Measurements from ENCODE around the gene ARMH1. TPM values are rescaled to one million over a fixed set of nuclear protein-coding genes. Genes with fewer than 3 reads are reported as not detected.

ARMH1 gene
- total RNA-seq, 1 experiment from 2014 or later = 2.8 TPM

GRCh38 chr1:44643721-44644334 is 30.7 kb upstream of the ARMH1 start:
- intact Hi-C loops (cut with micrococcal nuclease; ENCODE audit: unreplicated experiment) = no loop called here

GRCh38 chr1:44644806-44645205 is 29.7 kb upstream of the ARMH1 start:
- H3K27ac ChIP-seq (ENCODE audit: low read length) = no peak overlapping the region
- TF ChIP-seq SIN3A (IDR thresholded peaks at IDR 0.05; ENCODE audit: borderline replicate concordance, insufficient read depth, low read depth, low read length) (no peak), TCF7L2 (IDR thresholded peaks at IDR 0.05; ENCODE audit: low read depth, low read length) (no peak)
- H3K4me1 ChIP-seq (ENCODE audit: control insufficient read depth, insufficient read depth, low read length) = no peaks in the 10 kb centered on the region; the same call in 1 of the 2 replicates
- H3K27me3 ChIP-seq (ENCODE audit: control insufficient read depth, insufficient read depth, low read length) = no peaks in the 10 kb centered on the region
- in situ Hi-C loops (cut with HindIII; ENCODE audit: low pct_unique_long_range_greater_than_20kb, low sequenced_read_pairs) (no loop called here), intact Hi-C loops (cut with micrococcal nuclease; ENCODE audit: unreplicated experiment) (no loop called here)
- ChIA-PET CTCF (no interaction called here), POLR2A (no interaction called here)
- BruUV-seq (replicated peaks) = no TSS peak
- no peak for DNase-seq (ENCODE audit: low read depth, low spot score)
- peaks cover 2% of the 10 kb centered on the region for H3K36me3 ChIP-seq (ENCODE audit: control insufficient read depth, insufficient read depth, low read length)
- no peak overlapping the region for H3K4me3 ChIP-seq (ENCODE audit: low read depth in 2 of 2, low read length in 2 of 2)
- no peak for ATAC-seq
- H3K9me3 ChIP-seq (ENCODE audit: control insufficient read depth, insufficient read depth, low read depth, low read length) = no peaks in the 10 kb centered on the region

More at GRCh38 chr1:44643721-44644334, 30.7 kb upstream of the ARMH1 start:
- no TSS peak for BruUV-seq (replicated peaks)
- H3K36me3 ChIP-seq (ENCODE audit: control insufficient read depth, insufficient read depth, low read length) = peaks cover 6% of the 10 kb centered on the region; the same call in 1 of the 2 replicates
- H3K9me3 ChIP-seq (ENCODE audit: control insufficient read depth, insufficient read depth, low read depth, low read length) = no peaks in the 10 kb centered on the region
- ATAC-seq = no peak
- H3K4me1 ChIP-seq (ENCODE audit: control insufficient read depth, insufficient read depth, low read length) = no peaks in the 10 kb centered on the region; the same call in 1 of the 2 replicates
- no peaks in the 10 kb centered on the region for H3K27me3 ChIP-seq (ENCODE audit: control insufficient read depth, insufficient read depth, low read length)
- no peak for DNase-seq (ENCODE audit: low read depth, low spot score)
- TF ChIP-seq TCF7L2 (IDR thresholded peaks at IDR 0.05; ENCODE audit: low read depth, low read length) (no peak), REST (IDR thresholded peaks at IDR 0.05; ENCODE audit: insufficient read depth in 1 of 2, low read depth in 2 of 2, low read length in 1 of 2) (no peak), POLR2AphosphoS5 (IDR thresholded peaks at IDR 0.05; ENCODE audit: low read depth, low read length) (no peak), CTCF (IDR thresholded peaks at IDR 0.05) (no peak), SIN3A (IDR thresholded peaks at IDR 0.05; ENCODE audit: borderline replicate concordance, insufficient read depth, low read depth, low read length) (no peak)
- CTCF ChIA-PET = interaction anchor here (0.5 kb wide), 1 partner anchor 75 kb away, joined by 15 read pairs; no protein-coding TSS in a partner anchor
- POLR2A ChIA-PET = no interaction called here
- no peak overlapping the region for H3K4me3 ChIP-seq (ENCODE audit: low read depth in 2 of 2, low read length in 2 of 2)
- H3K27ac ChIP-seq (ENCODE audit: low read length) = no peak overlapping the region
- in situ Hi-C loops (cut with HindIII; ENCODE audit: low pct_unique_long_range_greater_than_20kb, low sequenced_read_pairs) = no loop called here
